Tibial nerve (tissue), 4 donors: Measurements from ENCODE around the gene MAGEA2B. TPM values are rescaled to one million over a fixed set of nuclear protein-coding genes. Genes with fewer than 3 reads are reported as not detected.
"Not testable (repeated sequence)": the region's sequence is repeated elsewhere in the genome, so short reads cannot be mapped to it uniquely, and the experiment has no call there.

ENCODE experiments used
- DNase-seq, 2 donors: peaks; one replicate each; pipeline ENCODE4 v3.0.0-alpha.2; 2019; ENCODE audit warnings: low spot score in 2 of 2
- H3K27ac ChIP-seq, 4 donors: fragments of 200-600 bp; sonication (generic) in 3 of 4; one replicate each; pipeline ENCODE4 v1.5.1; 2017 to 2019; ENCODE audit warnings: mild to moderate bottlenecking in 1 of 4
- H3K27me3 ChIP-seq, 2 donors: fragments of 200-600 bp; sonication (generic) in 1 of 2; one replicate each; pipeline versions ENCODE4 v1.5.1 to v1.6.0; 2017 to 2019
- H3K36me3 ChIP-seq, 3 donors: fragments of 200-600 bp; sonication (generic); one replicate each; pipeline ENCODE4 v1.5.1; 2018 to 2019
- H3K4me1 ChIP-seq, 4 donors: fragments of 200-600 bp; sonication (generic) in 3 of 4; one replicate each; pipeline ENCODE4 v1.5.1; 2017 to 2019
- H3K4me3 ChIP-seq, 4 donors: fragments of 200-600 bp; sonication (generic) in 3 of 4; one replicate each; pipeline ENCODE4 v1.5.1; 2017 to 2019; ENCODE audit warnings: mild to moderate bottlenecking in 1 of 4, moderate library complexity in 1 of 4
- H3K9me3 ChIP-seq, 4 donors: fragments of 200-600 bp; sonication (generic) in 3 of 4; one replicate each; pipeline ENCODE4 v1.5.1; 2017 to 2019
- CTCF ChIP-seq, 5 experiments: fragments of 200-600 bp in 3 of 5; fragments of 450-650 bp in 2 of 5; sonication (generic) in 3 of 5; IDR thresholded peaks; one replicate each; pipeline ENCODE4 v1.5.1; 2016 to 2019; ENCODE audit warnings: antibody characterized with exemption in 5 of 5, mild to moderate bottlenecking in 3 of 5, moderate library complexity in 2 of 5
- EP300 ChIP-seq, 2 donors: sonication (generic); formaldehyde crosslinking; IDR thresholded peaks; one replicate each; pipeline ENCODE4 v1.6.1; 2017; ENCODE audit warnings: antibody characterized with exemption in 2 of 2, mild to moderate bottlenecking in 1 of 2
- POLR2A ChIP-seq, 2 donors: fragments of 450-650 bp; IDR thresholded peaks; one replicate each; pipeline ENCODE4 v1.6.1; 2017; ENCODE audit warnings: antibody characterized with exemption in 2 of 2, mild to moderate bottlenecking in 2 of 2, moderate library complexity in 2 of 2
- WGBS, 2 donors: methylation state at CpG; one replicate each; pipeline ENCODE4 v1.1.5; 2018; 5-methylcytosine and 5-hydroxymethylcytosine counted together
- total RNA-seq, 4 donors: library from RNA; depleted of rRNA; stranded (reverse); fragments of >200 nt; gene quantifications; one replicate each; pipeline ENCODE4 v1.1.0, GENCODE V29; 2016

Gene MAGEA2B
- total RNA-seq, 4 donors from 2014 or later: not detected

GRCh38 chrX:152738560-152738959, 24.1 kb downstream of the MAGEA2B start:
- Histone ChIP-seq H3K4me1 (no peaks in the 10 kb centered on the region), H3K27ac (no peak overlapping the region), H3K36me3 (no peaks in the 10 kb centered on the region), H3K9me3 (no peaks in the 10 kb centered on the region), H3K27me3 (no peaks in the 10 kb centered on the region), H3K4me3 (no peak overlapping the region)
- no peak for TF ChIP-seq POLR2A (IDR thresholded peaks at IDR 0.05)
- no peak for TF ChIP-seq EP300 (IDR thresholded peaks at IDR 0.05)
- TF ChIP-seq CTCF (IDR thresholded peaks at IDR 0.05): no peak
- 77 to 91% methylated on average over 5 of the region's 5 CpGs for WGBS, 2 donors
- no peak for DNase-seq

DNA sequence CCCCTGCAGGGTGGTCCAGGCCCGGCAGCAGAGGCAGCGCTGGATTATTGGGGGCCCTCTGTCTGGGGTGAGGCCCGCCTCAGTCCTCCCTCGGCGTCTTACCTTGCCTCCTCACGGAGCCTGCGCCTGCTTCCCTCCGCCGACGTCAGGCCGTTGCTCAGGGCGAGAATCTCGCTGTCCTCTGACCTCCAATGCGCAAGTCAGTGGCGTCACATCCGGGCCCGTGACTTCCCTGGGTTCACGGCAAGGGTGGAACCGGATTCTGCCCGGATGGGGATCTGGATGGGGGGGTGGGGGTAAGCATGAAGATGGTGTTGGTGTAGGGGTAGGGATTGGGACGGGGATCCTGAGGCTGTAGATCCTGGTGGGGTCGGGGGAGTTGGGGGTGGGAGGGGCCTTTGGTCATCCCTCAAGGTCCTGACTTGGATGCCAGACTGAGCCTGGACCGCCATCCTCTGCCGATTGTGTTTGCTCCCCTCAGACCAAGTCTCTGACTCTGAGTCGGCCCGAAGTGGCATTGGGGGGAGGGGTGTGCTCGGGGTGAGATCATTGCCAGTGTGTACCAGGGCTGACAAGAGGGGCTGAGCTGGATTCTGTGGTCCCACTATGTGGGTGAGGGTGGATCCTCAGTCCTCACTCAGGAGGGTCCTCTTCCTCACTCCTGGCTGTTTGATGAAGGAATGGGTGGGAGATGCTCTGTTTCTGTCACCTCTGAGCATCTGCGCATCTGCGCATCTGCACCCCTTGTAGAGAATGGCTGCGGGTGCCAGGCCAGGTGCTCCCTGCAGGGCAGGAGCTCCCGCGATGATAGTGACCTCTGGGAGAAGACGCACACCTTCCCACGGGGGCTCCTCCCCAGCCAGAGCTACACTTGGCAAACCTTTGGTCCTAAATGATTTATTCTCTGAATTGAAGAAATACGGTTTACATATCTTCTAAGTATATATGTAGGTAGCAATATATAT, 39.5 kb downstream of the MAGEA2B start, which contains the start of gene MAGEA2:
MAGEA2 (minus strand) TSS at position 157 of the 965 bp plus-strand sequence. CDS start 2,479 bp downstream, outside the sequence.
- H3K27me3 ChIP-seq, H3K9me3 ChIP-seq, H3K36me3 ChIP-seq, H3K4me1 ChIP-seq, DNase-seq, H3K27ac ChIP-seq, H3K4me3 ChIP-seq: not testable (repeated sequence)
- WGBS, 2 donors: no CpG with 5 or more reads among the region's 35 CpGs

GRCh38 chrX:152754871-152755270, 40.4 kb downstream of the MAGEA2B start:
- H3K36me3 ChIP-seq, H3K4me3 ChIP-seq, DNase-seq, H3K9me3 ChIP-seq, H3K4me1 ChIP-seq, H3K27ac ChIP-seq, H3K27me3 ChIP-seq: not testable (repeated sequence)
- WGBS, 2 donors: no CpG with 5 or more reads among the region's 5 CpGs

DNA sequence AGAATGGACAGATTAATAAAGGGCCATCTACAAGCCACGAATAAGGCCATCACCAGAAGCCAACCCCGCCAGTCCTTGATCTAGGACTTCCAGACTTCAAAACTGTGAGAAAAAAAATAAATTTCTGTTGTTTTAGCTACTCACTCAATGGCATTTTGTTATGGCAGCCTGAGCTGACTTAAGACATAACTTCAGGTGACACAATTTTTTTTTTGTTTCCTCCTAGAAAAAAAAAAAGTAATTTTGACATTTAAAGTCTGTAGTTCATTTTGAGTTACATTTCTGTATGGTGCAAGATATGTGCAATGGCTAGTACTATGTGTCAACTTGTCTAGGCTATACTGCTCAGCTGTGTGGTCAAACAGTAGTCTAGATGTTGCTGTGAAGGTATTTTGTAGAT, 44.5 kb downstream of the MAGEA2B start, which contains the start of gene CSAG3:
CSAG3 (plus strand) TSS at position 301 of the 400 bp plus-strand sequence.
- not testable (repeated sequence) for H3K27me3 ChIP-seq, DNase-seq, H3K4me3 ChIP-seq, H3K27ac ChIP-seq, H3K9me3 ChIP-seq, H3K36me3 ChIP-seq, H3K4me1 ChIP-seq
- no CpG with 5 or more reads among the region's 2 CpGs for WGBS, 2 donors

GRCh38 chrX:152759544-152759943, 45.1 kb downstream of the MAGEA2B start:
- 94 to 96% methylated on average over 3 of the region's 7 CpGs for WGBS, 2 donors
- not testable (repeated sequence) for H3K36me3 ChIP-seq

GRCh38 chrX:152761582-152761981, 47.2 kb downstream of the MAGEA2B start:
- not testable (repeated sequence) for H3K4me3 ChIP-seq, H3K4me1 ChIP-seq, H3K9me3 ChIP-seq, H3K27ac ChIP-seq, H3K36me3 ChIP-seq, DNase-seq, H3K27me3 ChIP-seq
- WGBS, 2 donors: 78% methylated on average over 3 of the region's 7 CpGs; no CpG with 5 or more reads in 1 of the 2 donors

More at GRCh38 chrX:152759544-152759943, 45.1 kb downstream of the MAGEA2B start:
- H3K27me3 ChIP-seq, H3K27ac ChIP-seq, DNase-seq, H3K4me1 ChIP-seq, H3K4me3 ChIP-seq, H3K9me3 ChIP-seq: not testable (repeated sequence)

- not testable (repeated sequence) for H3K4me1 ChIP-seq, H3K4me3 ChIP-seq, H3K9me3 ChIP-seq, H3K27ac ChIP-seq, H3K27me3 ChIP-seq, DNase-seq, H3K36me3 ChIP-seq
- 71 to 86% methylated on average over 8 to 9 of the region's 9 CpGs for WGBS, 2 donors
Observed at GRCh38 chrX:152766562-152766961, 52.1 kb downstream of the MAGEA2B start.

Other genes starting within 250 kb of the MAGEA2B start
- gene GABRQ, start 76.7 kb upstream of the MAGEA2B start, total RNA-seq: 1 to 10 TPM in 2 of 4 donors, under 1 TPM in 2; 0.90 to 2.3 (median 1.4) TPM
- gene MAGEA3, start 15.8 kb upstream of the MAGEA2B start, total RNA-seq: not detected
- not detected for gene CSAG2, start 5.4 kb upstream of the MAGEA2B start, total RNA-seq
- gene CSAG1, start 19.1 kb downstream of the MAGEA2B start, total RNA-seq: not detected
- not detected for gene MAGEA12, start 19.1 kb downstream of the MAGEA2B start, total RNA-seq
- gene MAGEA2, start 39.2 kb downstream of the MAGEA2B start, total RNA-seq: not detected
- not detected for gene CSAG3, start 44.6 kb downstream of the MAGEA2B start, total RNA-seq
- not detected for gene MAGEA6, start 55.1 kb downstream of the MAGEA2B start, total RNA-seq
- gene CETN2, start 116.1 kb downstream of the MAGEA2B start, total RNA-seq: 10 to 100 TPM; 21.6 to 43.7 (median 28.3) TPM
- gene NSDHL, start 116.4 kb downstream of the MAGEA2B start, total RNA-seq: 10 to 100 TPM in 3 of 4 donors, 1 to 10 TPM in 1; 8.0 to 16.8 (median 12.5) TPM
- 10 to 100 TPM; 17.1 to 55.1 (median 28.6) TPM for gene ZNF185, start 183.4 kb downstream of the MAGEA2B start, total RNA-seq